Lung (tissue), 13 donors: ENCODE measurements around the gene RBPMS2. TPM values are rescaled to one million over a fixed set of nuclear protein-coding genes. Genes with fewer than 3 reads are reported as not detected.
A peak's percentile ranks its signal among the peaks of the same experiment; 100 is the strongest.

Experiments used
- ATAC-seq: fragments of 200-7000 bp; cut with Tn5 transposase; one replicate; pipeline ENCODE4 v1.9.1; 2020; ENCODE audit warnings: moderate number of reproducible peaks; ENCODE audit not compliant: insufficient read depth, low FRiP score
- DNase-seq, 3 donors: peaks; one replicate each; pipeline ENCODE4 v3.0.0-alpha.2; 2013 to 2017
- H3K27ac ChIP-seq, 2 donors: one replicate each; pipeline ENCODE4 v1.5.1; 2013; ENCODE audit warnings: mild to moderate bottlenecking in 2 of 2, moderate library complexity in 2 of 2, control low read depth in 1 of 2, inconsistent platforms in 1 of 2, low read depth in 1 of 2, low read length in 1 of 2
- H3K27me3 ChIP-seq, 3 donors: one replicate each; pipeline ENCODE4 v1.5.1; 2013; ENCODE audit warnings: low read length in 2 of 3; ENCODE audit not compliant: control insufficient read depth in 3 of 3, insufficient read depth in 3 of 3
- H3K36me3 ChIP-seq, 4 donors: one replicate each; pipeline ENCODE4 v1.5.1; 2013; ENCODE audit warnings: low read length in 4 of 4, mild to moderate bottlenecking in 1 of 4, moderate library complexity in 1 of 4; ENCODE audit not compliant: control insufficient read depth in 4 of 4, insufficient read depth in 4 of 4
- H3K4me1 ChIP-seq, 5 donors: one replicate each; pipeline ENCODE4 v1.5.1; 2013; ENCODE audit warnings: low read length in 5 of 5, mild to moderate bottlenecking in 2 of 5, moderate library complexity in 1 of 5; ENCODE audit not compliant: control insufficient read depth in 5 of 5, insufficient read depth in 5 of 5
- H3K4me3 ChIP-seq: one replicate; pipeline ENCODE4 v1.5.1; 2013; ENCODE audit warnings: mild to moderate bottlenecking, control low read depth, moderate library complexity
- H3K9ac ChIP-seq, 2 donors: one replicate each; pipeline ENCODE4 v1.5.1; 2013; ENCODE audit warnings: low read length in 2 of 2, control low read depth in 1 of 2; ENCODE audit not compliant: insufficient read depth in 1 of 2
- H3K9me3 ChIP-seq, 4 donors: one replicate each; pipeline ENCODE4 v1.5.1; 2013; ENCODE audit warnings: low read length in 3 of 4, mild to moderate bottlenecking in 1 of 4, moderate library complexity in 1 of 4; ENCODE audit not compliant: control insufficient read depth in 4 of 4, insufficient read depth in 3 of 4
- WGBS, 2 donors: extraction: QIAGEN DNeasy Blood & Tissue Kit; methylation state at CpG; one replicate each; pipeline ENCODE4 v1.1.7; 2013; 5-methylcytosine and 5-hydroxymethylcytosine counted together
- polyA plus RNA-seq, 2 donors: library from polyadenylated mRNA; stranded (reverse); fragments of 200-250 nt; gene quantifications; one replicate each; pipeline ENCODE4 v1.2.1, GENCODE V29; 2013
- small RNA-seq: library from RNA; depleted of rRNA; stranded (forward); fragments of <200 nt; gene quantifications from one replicate; pipeline ENCODE3, GENCODE V24; 2014; ENCODE audit warnings: low replicate concordance
- total RNA-seq, 2 donors: library from RNA; depleted of rRNA in 1 of 2; stranded (reverse); fragments of >200 nt in 1 of 2; gene quantifications; one replicate each; pipeline ENCODE4 v1.2.1, GENCODE V29; 2014 to 2021
- TF ChIP-seq, protein P1 (sequence below): IDR thresholded peaks from 2 replicates; pipeline ENCODE4 v1.5.1; 2012; ENCODE audit warnings: mild to moderate bottlenecking; ENCODE audit errors: control extremely low read depth, extremely low read depth
- donor health status: control.
- donor health status: control.
- donor health status: Bipolar disorder and iron deficiency.
- donor health status: healthy.
- donor health status: DM: yes; HTN: yes; CAD: no.

The RBPMS2 gene
- total and polyA plus RNA-seq, 4 donors: 0.68 to 3.9 (median 2.3) TPM

GRCh38 chr15:64690008-64690407, 85.4 kb downstream of the RBPMS2 start:
- Histone ChIP-seq H3K4me1 (peaks cover 0 to 44% (median 27%) of the 10 kb centered on the region in 5 donors), H3K27ac (peak overlapping the region in 1 of 2 donors; percentile 11), H3K4me3 (no peak overlapping the region), H3K36me3 (peaks cover 11 to 42% (median 33%) of the 10 kb centered on the region in 4 donors), H3K9ac (no peak overlapping the region), H3K9me3 (no peaks in the 10 kb centered on the region), H3K27me3 (no peaks in the 10 kb centered on the region)
- 74 to 76% methylated on average over 3 of the region's 3 CpGs for WGBS, 2 donors
- TF ChIP-seq, protein P1, sequence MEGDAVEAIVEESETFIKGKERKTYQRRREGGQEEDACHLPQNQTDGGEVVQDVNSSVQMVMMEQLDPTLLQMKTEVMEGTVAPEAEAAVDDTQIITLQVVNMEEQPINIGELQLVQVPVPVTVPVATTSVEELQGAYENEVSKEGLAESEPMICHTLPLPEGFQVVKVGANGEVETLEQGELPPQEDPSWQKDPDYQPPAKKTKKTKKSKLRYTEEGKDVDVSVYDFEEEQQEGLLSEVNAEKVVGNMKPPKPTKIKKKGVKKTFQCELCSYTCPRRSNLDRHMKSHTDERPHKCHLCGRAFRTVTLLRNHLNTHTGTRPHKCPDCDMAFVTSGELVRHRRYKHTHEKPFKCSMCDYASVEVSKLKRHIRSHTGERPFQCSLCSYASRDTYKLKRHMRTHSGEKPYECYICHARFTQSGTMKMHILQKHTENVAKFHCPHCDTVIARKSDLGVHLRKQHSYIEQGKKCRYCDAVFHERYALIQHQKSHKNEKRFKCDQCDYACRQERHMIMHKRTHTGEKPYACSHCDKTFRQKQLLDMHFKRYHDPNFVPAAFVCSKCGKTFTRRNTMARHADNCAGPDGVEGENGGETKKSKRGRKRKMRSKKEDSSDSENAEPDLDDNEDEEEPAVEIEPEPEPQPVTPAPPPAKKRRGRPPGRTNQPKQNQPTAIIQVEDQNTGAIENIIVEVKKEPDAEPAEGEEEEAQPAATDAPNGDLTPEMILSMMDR: no peak
- DNase-seq: no peak
- ATAC-seq: no peak

Small RNA genes within 50 kb of the gene (small RNA-seq; reads per million reads assigned to genes)
- gene AC100830.2 (not detected), gene MIR1272 (not detected)

Other genes starting within 250 kb of the RBPMS2 start
- 1 to 10 TPM; 1.1 to 2.4 TPM for gene PIF1, start 50.1 kb upstream of the RBPMS2 start, total RNA-seq
- 1 to 10 TPM; 1.1 to 1.4 TPM for gene PIF1, start 50.1 kb upstream of the RBPMS2 start, polyA plus RNA-seq
- 10 to 100 TPM; 25.6 to 84.1 TPM for gene PLEKHO2, start 66.3 kb upstream of the RBPMS2 start, total RNA-seq
- 10 to 100 TPM; 36.9 to 75.3 TPM for gene PLEKHO2, start 66.3 kb upstream of the RBPMS2 start, polyA plus RNA-seq
- 1 to 10 TPM; 5.0 to 6.8 TPM for gene ANKDD1A, start 136.3 kb upstream of the RBPMS2 start, total RNA-seq
- gene ANKDD1A, start 136.3 kb upstream of the RBPMS2 start, polyA plus RNA-seq: 1 to 10 TPM; 2.3 to 3.4 TPM
- gene SPG21, start 214.3 kb upstream of the RBPMS2 start, total RNA-seq: 100 to 1,000 TPM in 1 of 2 donors, 10 to 100 TPM in 1; 79.2 to 115 TPM
- gene SPG21, start 214.3 kb upstream of the RBPMS2 start, polyA plus RNA-seq: 10 to 100 TPM; 88.2 to 98.2 TPM